B cell (primary cell): ENCODE measurements around the gene FBLN2.

ENCODE experiments used
- EZH2 ChIP-seq: IDR thresholded peaks from 2 replicates; pipeline ENCODE4 v1.6.1; 2012; ENCODE audit warnings: borderline replicate concordance, low read depth, mild to moderate bottlenecking, moderate library complexity, low read length; ENCODE audit not compliant: insufficient read depth, poor library complexity, severe bottlenecking
- TF ChIP-seq, protein P1 (sequence below): fragments of 200-600 bp; IDR thresholded peaks from one replicate; pipeline ENCODE4 v1.8.0; 2022; ENCODE audit warnings: antibody characterized with exemption, mild to moderate bottlenecking

DNA sequence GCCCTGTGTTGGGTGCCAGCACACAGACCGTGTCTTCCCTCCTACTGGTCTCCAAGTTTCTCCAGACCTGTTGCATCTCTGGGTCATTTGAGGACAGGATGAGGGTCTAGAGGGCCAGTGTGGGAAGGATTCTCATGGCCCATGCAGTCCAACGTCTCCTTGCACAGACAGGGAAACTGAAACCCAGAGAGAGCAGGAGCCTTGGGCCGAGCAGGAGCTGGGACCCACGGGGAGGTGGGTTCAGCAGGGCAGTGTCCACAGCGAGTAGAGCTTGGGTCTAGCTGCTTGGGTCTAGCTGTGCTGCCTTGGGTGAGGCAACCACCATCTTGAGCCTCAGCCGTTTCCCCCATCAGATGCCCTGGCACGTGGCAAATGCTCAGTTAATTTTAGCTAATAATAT is 36.5 kb upstream of the FBLN2 start:
- TF ChIP-seq, protein P1, sequence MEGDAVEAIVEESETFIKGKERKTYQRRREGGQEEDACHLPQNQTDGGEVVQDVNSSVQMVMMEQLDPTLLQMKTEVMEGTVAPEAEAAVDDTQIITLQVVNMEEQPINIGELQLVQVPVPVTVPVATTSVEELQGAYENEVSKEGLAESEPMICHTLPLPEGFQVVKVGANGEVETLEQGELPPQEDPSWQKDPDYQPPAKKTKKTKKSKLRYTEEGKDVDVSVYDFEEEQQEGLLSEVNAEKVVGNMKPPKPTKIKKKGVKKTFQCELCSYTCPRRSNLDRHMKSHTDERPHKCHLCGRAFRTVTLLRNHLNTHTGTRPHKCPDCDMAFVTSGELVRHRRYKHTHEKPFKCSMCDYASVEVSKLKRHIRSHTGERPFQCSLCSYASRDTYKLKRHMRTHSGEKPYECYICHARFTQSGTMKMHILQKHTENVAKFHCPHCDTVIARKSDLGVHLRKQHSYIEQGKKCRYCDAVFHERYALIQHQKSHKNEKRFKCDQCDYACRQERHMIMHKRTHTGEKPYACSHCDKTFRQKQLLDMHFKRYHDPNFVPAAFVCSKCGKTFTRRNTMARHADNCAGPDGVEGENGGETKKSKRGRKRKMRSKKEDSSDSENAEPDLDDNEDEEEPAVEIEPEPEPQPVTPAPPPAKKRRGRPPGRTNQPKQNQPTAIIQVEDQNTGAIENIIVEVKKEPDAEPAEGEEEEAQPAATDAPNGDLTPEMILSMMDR, result no peak
- TF ChIP-seq EZH2, result no peak
